ENCODE measurements around the gene RFX1. TPM values are rescaled to one million over a fixed set of nuclear protein-coding genes. Genes with fewer than 3 reads are reported as not detected.
"Not testable (repeated sequence)": the region's sequence is repeated elsewhere in the genome, so short reads cannot be mapped to it uniquely, and the experiment has no call there.

Gene RFX1
- polyA plus RNA-seq, 1 donor from 2014 or later, result 3.7 TPM

- peaks cover 24 to 46% (median 33%) of the 10 kb centered on the region in 3 donors for H3K4me1 Mint-ChIP-seq
- H3K27ac Mint-ChIP-seq, result peak overlapping the region; percentile 71 to 95 (median 84)
- H3K4me3 Mint-ChIP-seq, result peak overlapping the region in 3 of 4 donors; percentile 27 to 84 (median 47)
- H3K27me3 Mint-ChIP-seq, result peaks cover 2% of the 10 kb centered on the region
- H3K9me3 Mint-ChIP-seq, result no peaks in the 10 kb centered on the region
- no peaks in the 10 kb centered on the region for H3K36me3 Mint-ChIP-seq
Measured at GRCh38 chr19:13982773-13983172, 23.3 kb downstream of the RFX1 start.

DNA sequence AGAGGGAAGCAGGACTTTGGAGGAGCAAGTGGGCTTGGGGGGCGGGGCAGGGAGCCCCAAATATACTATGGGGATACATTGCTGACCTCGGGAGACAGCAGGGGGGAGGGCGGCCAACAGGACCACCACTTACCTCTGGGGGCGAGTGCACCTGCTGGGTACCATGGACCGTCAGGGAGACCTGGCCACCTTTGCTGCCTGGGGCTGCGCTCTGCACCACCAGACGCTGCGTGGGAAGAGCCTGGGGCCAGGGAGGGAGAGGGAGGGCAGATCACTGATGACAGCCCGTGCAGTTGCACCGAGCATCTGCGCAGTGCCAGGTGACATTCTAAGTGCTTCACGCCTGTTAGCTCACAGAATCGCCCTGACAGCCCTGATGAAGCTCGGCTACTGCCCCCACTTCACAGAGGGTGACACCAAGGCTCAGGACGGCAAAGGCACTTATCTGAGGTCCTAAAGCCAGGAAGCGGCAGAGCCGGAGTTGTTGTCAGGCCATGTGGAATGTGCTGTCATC is 24.1 kb downstream of the RFX1 start:
- Mint-ChIP-seq H3K27me3 (peaks cover 2% of the 10 kb centered on the region), H3K9me3 (no peaks in the 10 kb centered on the region), H3K4me1 (peaks cover 24 to 40% (median 28%) of the 10 kb centered on the region in 3 donors), H3K36me3 (no peaks in the 10 kb centered on the region), H3K27ac (peak overlapping the region in 2 of 3 donors; percentile 85 to 95), H3K4me3 (peak overlapping the region in 3 of 4 donors; percentile 79 to 85 (median 80))

DNA sequence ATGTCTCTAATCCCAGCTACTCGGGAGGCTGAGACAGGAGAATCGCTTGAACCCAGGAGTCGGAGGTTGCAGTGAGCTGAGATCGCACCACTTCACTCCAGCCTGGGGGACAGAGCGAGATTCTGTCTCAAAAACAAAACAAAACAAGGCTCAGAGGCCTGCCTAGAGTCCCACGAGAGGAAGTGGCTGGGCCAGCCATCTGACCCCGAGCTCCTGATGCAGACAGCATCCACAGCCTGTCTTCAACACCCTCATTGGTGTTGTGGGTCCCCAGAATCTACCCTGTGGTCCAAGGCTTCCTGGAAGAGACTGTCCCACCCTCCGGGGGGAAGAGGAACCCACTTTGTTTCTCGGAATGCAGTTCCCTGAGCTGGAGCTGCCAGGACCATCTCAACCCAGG is 24.7 kb downstream of the RFX1 start:
- Mint-ChIP-seq H3K27me3 (peaks cover 2% of the 10 kb centered on the region), H3K36me3 (no peaks in the 10 kb centered on the region), H3K9me3 (no peaks in the 10 kb centered on the region), H3K4me3 (peak overlapping the region in 3 of 4 donors; percentile 79 to 85 (median 80)), H3K27ac (peak overlapping the region; percentile 85 to 95 (median 91)), H3K4me1 (peaks cover 23 to 37% (median 26%) of the 10 kb centered on the region in 3 donors)

GRCh38 chr19:13981021-13981420 is 25.1 kb downstream of the RFX1 start:
- Mint-ChIP-seq H3K4me3 (peak overlapping the region in 3 of 4 donors; percentile 79 to 85 (median 80)), H3K4me1 (peaks cover 22 to 36% (median 26%) of the 10 kb centered on the region in 3 donors), H3K27me3 (peaks cover 2% of the 10 kb centered on the region)

DNA sequence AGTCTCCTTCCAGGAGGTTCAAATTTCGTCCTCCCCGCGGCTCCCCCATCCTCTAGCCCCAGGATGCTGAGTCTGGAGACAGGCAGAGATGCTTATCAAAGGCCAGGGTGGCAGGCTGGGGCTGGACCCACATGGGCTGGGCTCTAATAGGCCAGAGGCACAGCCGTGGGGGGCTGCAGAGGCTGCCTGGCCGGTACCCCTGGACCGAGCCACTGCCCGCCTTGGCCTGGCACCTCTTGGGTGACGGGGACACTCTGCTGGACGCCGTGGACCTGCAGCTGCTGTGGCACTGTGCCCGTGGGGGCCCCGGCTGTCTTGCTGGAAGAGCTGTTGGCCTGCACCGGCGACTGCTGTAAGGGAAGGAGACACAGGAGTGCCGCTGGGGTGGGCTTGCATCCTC is 25.8 kb downstream of the RFX1 start:
- Mint-ChIP-seq H3K27me3 (peaks cover 2% of the 10 kb centered on the region), H3K4me3 (peak overlapping the region in 1 of 4 donors; percentile 79), H3K36me3 (no peaks in the 10 kb centered on the region), H3K27ac (peak overlapping the region in 1 of 3 donors; percentile 23), H3K9me3 (no peaks in the 10 kb centered on the region), H3K4me1 (peaks cover 19 to 37% (median 23%) of the 10 kb centered on the region in 3 donors)

More at GRCh38 chr19:13981021-13981420, 25.1 kb downstream of the RFX1 start:
- H3K27ac Mint-ChIP-seq, result peak overlapping the region; percentile 23 to 95 (median 91)
- no peaks in the 10 kb centered on the region for H3K9me3 Mint-ChIP-seq
- H3K36me3 Mint-ChIP-seq, result no peaks in the 10 kb centered on the region

DNA sequence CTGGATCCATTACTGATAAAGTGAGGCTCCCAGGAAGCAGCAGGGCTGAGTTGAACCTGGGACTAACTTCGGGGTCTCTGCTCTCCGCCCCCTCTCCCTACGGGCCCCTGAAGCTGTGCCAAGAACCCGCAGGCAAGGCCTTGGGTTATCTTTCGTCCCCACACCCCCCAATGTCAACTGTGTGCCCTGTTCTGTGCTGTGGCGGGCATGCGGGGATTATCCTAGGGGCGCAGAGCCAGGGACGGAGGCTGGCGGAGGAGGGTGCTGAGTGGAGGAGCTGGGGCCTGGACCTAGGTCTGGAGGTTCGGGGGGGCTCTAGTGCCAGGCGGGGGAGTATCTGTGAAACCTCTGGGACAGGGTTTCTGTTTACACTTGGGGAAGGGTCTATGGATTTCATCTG is 26.4 kb downstream of the RFX1 start:
- H3K4me1 Mint-ChIP-seq, result peaks cover 17 to 35% (median 21%) of the 10 kb centered on the region in 3 donors
- H3K27ac Mint-ChIP-seq, result peak overlapping the region; percentile 23 to 50 (median 46)
- H3K36me3 Mint-ChIP-seq, result peaks cover 3% of the 10 kb centered on the region
- peak overlapping the region; percentile 3 to 73 (median 34) for H3K4me3 Mint-ChIP-seq
- no peaks in the 10 kb centered on the region for H3K9me3 Mint-ChIP-seq
- peaks cover 2% of the 10 kb centered on the region for H3K27me3 Mint-ChIP-seq

- H3K36me3 Mint-ChIP-seq, result peaks cover 3% of the 10 kb centered on the region
- peaks cover 2% of the 10 kb centered on the region for H3K27me3 Mint-ChIP-seq
- H3K4me1 Mint-ChIP-seq, result peaks cover 17 to 36% (median 21%) of the 10 kb centered on the region in 3 donors
- peak overlapping the region in 1 of 3 donors; percentile 50 for H3K27ac Mint-ChIP-seq
- H3K9me3 Mint-ChIP-seq, result no peaks in the 10 kb centered on the region
- peak overlapping the region; percentile 3 to 73 (median 24) for H3K4me3 Mint-ChIP-seq
Measured at GRCh38 chr19:13979244-13979615, 26.9 kb downstream of the RFX1 start.

GRCh38 chr19:13978351-13979243 is 27.5 kb downstream of the RFX1 start:
- Mint-ChIP-seq H3K4me1 (peaks cover 17 to 39% (median 23%) of the 10 kb centered on the region in 3 donors), H3K4me3 (peak overlapping the region; percentile 35 to 82 (median 57)), H3K27me3 (peaks cover 2% of the 10 kb centered on the region), H3K27ac (peak overlapping the region in 2 of 3 donors; percentile 31 to 77), H3K36me3 (peaks cover 3% of the 10 kb centered on the region), H3K9me3 (no peaks in the 10 kb centered on the region)

GRCh38 chr19:13977803-13978202 is 28.3 kb downstream of the RFX1 start:
- peak overlapping the region in 2 of 3 donors; percentile 31 to 77 for H3K27ac Mint-ChIP-seq
- H3K9me3 Mint-ChIP-seq, result no peaks in the 10 kb centered on the region
- peaks cover 3% of the 10 kb centered on the region for H3K36me3 Mint-ChIP-seq
- H3K4me1 Mint-ChIP-seq, result peaks cover 13 to 33% (median 20%) of the 10 kb centered on the region in 3 donors
- H3K4me3 Mint-ChIP-seq, result peak overlapping the region in 1 of 4 donors; percentile 35
- peaks cover 2% of the 10 kb centered on the region for H3K27me3 Mint-ChIP-seq

DNA sequence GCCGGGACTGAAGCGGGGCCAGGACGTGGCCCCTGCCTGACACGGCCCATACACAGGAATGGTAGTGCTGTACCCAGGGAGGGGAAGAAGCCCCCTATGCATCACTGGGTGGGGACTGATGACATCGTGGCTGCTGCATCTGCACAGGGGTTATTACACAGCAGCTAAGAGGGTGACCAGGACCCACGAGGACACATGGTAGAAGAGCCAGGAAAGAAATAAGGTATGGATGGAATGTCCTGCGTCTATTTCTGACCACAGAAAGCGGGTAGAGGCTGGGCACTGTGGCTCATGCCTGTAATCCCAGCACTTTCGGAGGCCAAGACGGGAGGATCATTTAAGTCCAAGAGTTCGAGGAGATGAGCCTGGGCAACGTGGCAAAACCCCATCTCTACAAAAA is 29.7 kb downstream of the RFX1 start:
- Mint-ChIP-seq H3K27me3 (peaks cover 2% of the 10 kb centered on the region), H3K4me3 (peak overlapping the region in 3 of 4 donors; percentile 21 to 81 (median 47)), H3K9me3 (no peaks in the 10 kb centered on the region), H3K36me3 (peaks cover 3% of the 10 kb centered on the region), H3K27ac (peak overlapping the region in 2 of 3 donors; percentile 49 to 81), H3K4me1 (peaks cover 9 to 23% (median 13%) of the 10 kb centered on the region in 3 donors)

DNA sequence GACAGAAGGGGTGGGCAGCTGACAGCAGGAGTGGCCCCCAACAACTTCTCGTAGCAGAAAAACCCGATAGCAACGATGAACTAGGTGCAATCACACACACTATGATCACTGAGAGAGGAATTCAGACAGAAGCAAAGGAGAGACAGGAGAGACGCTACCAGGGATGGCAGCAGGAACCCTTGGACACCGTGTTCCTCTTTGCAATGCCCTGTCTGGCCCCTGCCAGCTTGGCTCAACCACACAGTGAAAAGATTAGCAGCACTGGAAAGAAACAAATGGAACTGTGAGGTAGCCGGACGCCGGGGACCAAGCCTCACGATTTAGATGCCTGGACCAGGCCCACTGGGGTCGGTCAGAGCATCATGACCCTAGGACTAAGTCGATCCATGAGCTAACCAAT is 30.2 kb downstream of the RFX1 start:
- peak overlapping the region in 2 of 3 donors; percentile 49 to 78 for H3K27ac Mint-ChIP-seq
- peaks cover 2% of the 10 kb centered on the region for H3K27me3 Mint-ChIP-seq
- no peaks in the 10 kb centered on the region for H3K9me3 Mint-ChIP-seq
- H3K36me3 Mint-ChIP-seq, result peaks cover 3% of the 10 kb centered on the region
- peak overlapping the region in 1 of 4 donors; percentile 21 for H3K4me3 Mint-ChIP-seq
- peaks cover 4 to 18% (median 9%) of the 10 kb centered on the region in 3 donors for H3K4me1 Mint-ChIP-seq

- Mint-ChIP-seq H3K4me1 (peaks cover 3 to 12% (median 4%) of the 10 kb centered on the region in 3 donors), H3K9me3 (no peaks in the 10 kb centered on the region), H3K36me3 (peaks cover 4% of the 10 kb centered on the region), H3K27ac (peak overlapping the region in 2 of 3 donors; percentile 65 to 77), H3K4me3 (peak overlapping the region in 2 of 4 donors; percentile 6 to 43), H3K27me3 (no peaks in the 10 kb centered on the region)
Measured at GRCh38 chr19:13974073-13974472, 32.0 kb downstream of the RFX1 start.

DNA sequence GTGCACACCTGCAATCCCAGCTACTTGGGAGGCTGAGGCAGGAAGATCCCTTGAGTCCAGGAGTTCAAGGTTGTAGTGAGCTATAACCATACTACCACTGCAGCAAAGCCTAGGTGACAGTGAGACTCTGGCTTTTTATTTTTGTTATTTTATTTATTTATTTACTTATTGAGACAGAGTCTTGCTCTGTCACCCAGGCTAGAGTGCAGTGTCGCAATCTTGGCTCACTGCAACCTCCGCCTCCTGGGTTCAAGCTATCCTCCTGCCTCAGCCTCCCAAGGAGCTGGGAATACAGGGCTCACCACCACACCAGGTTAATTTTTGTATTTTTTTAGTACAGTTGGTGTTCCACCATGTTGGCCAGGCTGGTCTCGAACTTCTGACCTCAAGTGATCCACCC is 32.6 kb downstream of the RFX1 start:
- H3K9me3 Mint-ChIP-seq, H3K27me3 Mint-ChIP-seq, H3K4me3 Mint-ChIP-seq, H3K36me3 Mint-ChIP-seq: not testable (repeated sequence)
- Mint-ChIP-seq H3K4me1 (peaks cover 3 to 12% (median 4%) of the 10 kb centered on the region in 3 donors), H3K27ac (peak overlapping the region in 1 of 3 donors; percentile 65)

DNA sequence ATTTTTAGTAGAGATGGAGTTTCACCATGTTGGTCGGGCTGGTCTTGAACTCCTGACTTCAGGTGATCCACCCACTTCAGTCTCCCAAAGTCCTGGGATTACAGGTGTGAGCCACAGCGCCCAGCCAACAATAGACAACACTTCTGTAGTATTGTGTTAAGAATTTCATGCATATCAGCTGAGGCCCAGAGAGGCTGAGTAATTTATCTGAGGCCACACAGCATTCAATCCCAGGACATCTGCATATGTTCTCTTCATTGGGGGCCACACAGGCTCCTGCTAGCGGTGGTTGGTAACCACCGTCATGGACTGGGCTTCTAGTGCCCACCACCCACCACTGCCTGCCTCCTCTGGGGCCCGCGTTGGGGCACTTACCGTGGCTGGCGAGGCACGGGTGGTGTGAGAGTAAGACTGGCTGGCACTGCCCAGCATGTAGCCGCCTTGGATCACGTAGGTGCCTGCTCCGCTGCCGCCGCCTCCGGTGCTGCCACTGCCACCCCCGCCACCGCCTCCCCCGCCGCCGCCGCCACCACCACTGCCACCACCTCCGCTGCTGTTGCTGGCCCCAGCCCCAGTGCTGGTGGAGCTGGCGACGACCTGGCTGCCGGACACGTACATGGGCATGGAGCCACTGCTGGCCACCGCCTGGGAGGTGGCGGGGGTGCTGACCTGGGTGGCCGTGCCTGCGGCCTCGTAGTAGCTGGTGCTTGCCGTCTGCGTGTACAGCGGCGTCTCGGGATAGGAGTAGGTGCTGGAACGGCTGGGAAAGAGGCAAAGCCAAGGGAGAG is 33.6 kb downstream of the RFX1 start:
- Mint-ChIP-seq H3K4me3 (no peak overlapping the region), H3K27me3 (no peaks in the 10 kb centered on the region), H3K9me3 (no peaks in the 10 kb centered on the region), H3K27ac (no peak overlapping the region), H3K4me1 (peaks cover 3 to 12% (median 4%) of the 10 kb centered on the region in 3 donors), H3K36me3 (peaks cover 9% of the 10 kb centered on the region)
